K562 (cell line): ENCODE data around the gene TMEM135. TPM values are rescaled to one million over a fixed set of nuclear protein-coding genes. Genes with fewer than 3 reads are reported as not detected.

Source experiments
- AFF4 ChIP-seq: sonication (generic); formaldehyde crosslinking; IDR thresholded peaks from 2 replicates; pipeline ENCODE4 v1.8.0; 2023; ENCODE audit warnings: mild to moderate bottlenecking, missing genetic modification reagents
- BDP1 ChIP-seq: IDR thresholded peaks from 3 replicates; pipeline ENCODE4 v1.6.1; 2011; ENCODE audit not compliant: insufficient read length, insufficient read depth
- E2F5 ChIP-seq: sonication (generic); formaldehyde crosslinking; IDR thresholded peaks from 2 replicates; pipeline ENCODE4 v1.8.0; 2022; ENCODE audit warnings: mild to moderate bottlenecking, missing genetic modification reagents
- ELF2 ChIP-seq: fragments of 250-450 bp; sonication (Bioruptor Pico); IDR thresholded peaks from 2 replicates; pipeline ENCODE4 v1.5.0; 2021; ENCODE audit warnings: mild to moderate bottlenecking
- GATA2 ChIP-seq: sonication (generic); formaldehyde crosslinking; IDR thresholded peaks from 2 replicates; pipeline ENCODE4 v1.4.0; 2020; ENCODE audit warnings: mild to moderate bottlenecking, missing genetic modification reagents
- KDM5B ChIP-seq: fragments of 200-600 bp; sonication (generic); IDR thresholded peaks from 2 replicates; pipeline ENCODE4 v1.6.1; 2012; ENCODE audit warnings: low read depth, mild to moderate bottlenecking, moderate library complexity, low read length, control low read depth, inconsistent platforms; ENCODE audit not compliant: insufficient replicate concordance
- MECOM ChIP-seq: fragments of 250-450 bp; sonication (Bioruptor Pico); IDR thresholded peaks from 2 replicates; pipeline ENCODE4 v1.8.0; 2022; ENCODE audit warnings: inconsistent platforms
- POLR3A ChIP-seq: IDR thresholded peaks from 2 replicates; pipeline ENCODE4 v1.6.1; 2011; ENCODE audit warnings: borderline replicate concordance, mild to moderate bottlenecking, moderate library complexity; ENCODE audit not compliant: insufficient read length, insufficient read depth; ENCODE audit errors: extremely low read depth
- RFX7 ChIP-seq: fragments of 250-450 bp; sonication (Bioruptor Pico); IDR thresholded peaks from 2 replicates; pipeline ENCODE4 v1.5.1; 2021; ENCODE audit warnings: mild to moderate bottlenecking
- SP1 ChIP-seq: sonication (generic); formaldehyde crosslinking; IDR thresholded peaks from 2 replicates; pipeline ENCODE4 v1.8.1; 2022; ENCODE audit warnings: mild to moderate bottlenecking, missing genetic modification reagents
- SPI1 ChIP-seq: IDR thresholded peaks from 2 replicates; pipeline ENCODE4 v1.6.1; 2011; ENCODE audit warnings: low read depth, low read length, control low read depth, borderline replicate concordance
- ZFP1 ChIP-seq: fragments of 450-650 bp; formaldehyde crosslinking; IDR thresholded peaks from 2 replicates; pipeline ENCODE4 v1.4.0; 2020; ENCODE audit warnings: mild to moderate bottlenecking, mixed read lengths
- ZNF324 ChIP-seq: fragments of 250-450 bp; sonication (Bioruptor Pico); IDR thresholded peaks from 2 replicates; pipeline ENCODE4 v1.4.0; 2020; ENCODE audit warnings: mild to moderate bottlenecking
- polyA plus RNA-seq, 8 experiments: library from polyadenylated mRNA; depleted of rRNA in 4 of 8; stranded (reverse) in 5 of 8; unstranded in 3 of 8; fragments of >200 nt; fragmentation: Nextera tagmentation in 2 of 8; fragmentation: Illumina TruSeq in 1 of 8; extraction: Ambion mirVana in 2 of 8; extraction: Trizol in 1 of 8; gene quantifications; 2 replicates each; pipeline versions ENCODE4 v1.2.1 to v1.2.3, GENCODE V29; 2011 to 2014; ENCODE audit warnings: inconsistent platforms in 1 of 8, missing spikeins in 1 of 8
- total RNA-seq, 7 experiments: library from RNA; depleted of rRNA in 6 of 7; stranded (reverse); fragments of >200 nt in 6 of 7; fragmentation: Illumina TruSeq in 2 of 7; extraction: Trizol in 2 of 7; gene quantifications; 2 replicates each; pipeline versions ENCODE4 v1.2.1 to v1.2.3, GENCODE V29; 2011 to 2021; ENCODE audit warnings: low replicate concordance in 1 of 7

TMEM135 gene
- total and polyA plus RNA-seq, 9 of the 15 experiments (the other 6 are each of a cell fraction or from before 2014, with no cell fraction given) = 17.3 to 53.6 (median 24.9) TPM

- no peak for TF ChIP-seq E2F5
- TF ChIP-seq ELF2 (CRISPR knock-in tag) = no peak
- no peak for TF ChIP-seq BDP1
- no peak for TF ChIP-seq RFX7 (CRISPR knock-in tag)
- no peak for TF ChIP-seq MECOM (CRISPR knock-in tag)
- TF ChIP-seq SPI1 = no peak
- TF ChIP-seq KDM5B = no peak
- no peak for TF ChIP-seq ZFP1 (CRISPR knock-in tag)
- no peak for TF ChIP-seq SP1 (CRISPR knock-in tag)
- TF ChIP-seq ZNF324 = no peak
- no peak for TF ChIP-seq GATA2 (CRISPR knock-in tag)
- TF ChIP-seq POLR3A = no peak
- no peak for TF ChIP-seq AFF4
- TF ChIP-seq, all 486 proteins: peak for 0
These were observed 83.2 kb downstream of the TMEM135 start (continued) for GRCh38 chr11:87120937-87121336.
